ENCODE results near the gene ANKRD16. TPM values are rescaled to one million over a fixed set of nuclear protein-coding genes. Genes with fewer than 3 reads are reported as not detected.

Gene ANKRD16
- total and polyA plus RNA-seq, 2 of the 13 experiments (the other 11 are each of a cell fraction or from before 2014, with no cell fraction given): 8.0 to 11.4 TPM

- TF ChIP-seq ZNF484 (CRISPR knock-in tag; IDR thresholded peaks at IDR 0.05; ENCODE audit: borderline replicate concordance, low read depth) (no peak), KDM5A (IDR thresholded peaks at IDR 0.05; ENCODE audit: borderline replicate concordance, low read length) (no peak), E2F2 (CRISPR knock-in tag; IDR thresholded peaks at IDR 0.05; ENCODE audit: borderline replicate concordance) (0 out of 2 replicates have a peak, but pooled peaks have one; percentile 50), TERF1 (CRISPR knock-in tag; IDR thresholded peaks at IDR 0.05) (no peak), ZBTB33 (CRISPR knock-in tag; IDR thresholded peaks at IDR 0.05) (peak; percentile 22; the same call in 1 of the 2 replicates), ZNF652 (CRISPR knock-in tag; IDR thresholded peaks at IDR 0.05; ENCODE audit: borderline replicate concordance, low read depth) (no peak; the same call in 1 of the 2 replicates), TARDBP (CRISPR knock-in tag; IDR thresholded peaks at IDR 0.05) (peak; percentile 52), PTBP1 (IDR thresholded peaks at IDR 0.05; ENCODE audit: low read depth, low read length, poor library complexity, severe bottlenecking) (no peak), DPF2 (CRISPR knock-in tag; IDR thresholded peaks at IDR 0.05; ENCODE audit: borderline replicate concordance, low read depth) (peak; percentile 59; the same call in 1 of the 2 replicates), SNAPC5 (CRISPR knock-in tag; IDR thresholded peaks at IDR 0.05; ENCODE audit: borderline replicate concordance) (peak; percentile 62; the same call in 1 of the 2 replicates), ZNF446 (CRISPR knock-in tag; IDR thresholded peaks at IDR 0.05) (peak; percentile 93; the same call in 1 of the 2 replicates), ZNF329 (CRISPR knock-in tag; IDR thresholded peaks at IDR 0.05; ENCODE audit: low read depth) (peak; percentile 82), ZNF580 (CRISPR knock-in tag; IDR thresholded peaks at IDR 0.05; ENCODE audit: borderline replicate concordance, low read depth) (peak; percentile 72; the same call in 1 of the 2 replicates), ATF3 (CRISPR knock-in tag; IDR thresholded peaks at IDR 0.05) (peak; percentile 82), FOXA1 (IDR thresholded peaks at IDR 0.05) (no peak), FOXA1 (CRISPR knock-in tag; IDR thresholded peaks at IDR 0.05) (peak; percentile 33; the same call in 1 of the 2 replicates), SIX4 (CRISPR knock-in tag; IDR thresholded peaks at IDR 0.05) (peak; percentile 21; the same call in 1 of the 2 replicates), MIXL1 (CRISPR knock-in tag; IDR thresholded peaks at IDR 0.05) (peak; percentile 60), HNF4A (CRISPR knock-in tag; IDR thresholded peaks at IDR 0.05) (peak; percentile 96), SMC3 (IDR thresholded peaks at IDR 0.05; ENCODE audit: low read length) (no peak), ZSCAN20 (CRISPR knock-in tag; IDR thresholded peaks at IDR 0.05; ENCODE audit: borderline replicate concordance) (peak; percentile 84), ETS1 (CRISPR knock-in tag; IDR thresholded peaks at IDR 0.05) (peak; percentile 85; the same call in 1 of the 2 replicates)
Measured at GRCh38 chr10:5813341-5814109, 76.2 kb downstream of the ANKRD16 start, which contains the start of gene GDI2 (continued).
